Hepatocyte (in vitro differentiated cells): ENCODE measurements around the gene PSMG4. TPM values are rescaled to one million over a fixed set of nuclear protein-coding genes. Genes with fewer than 3 reads are reported as not detected.
A peak's percentile ranks its signal among the peaks of the same experiment; 100 is the strongest.

ENCODE experiments used
- DNase-seq: peaks from one replicate; pipeline ENCODE4 v3.0.0-alpha.2; 2016; ENCODE audit warnings: low spot score
- H2AFZ ChIP-seq: fragments of 200-600 bp; sonication (generic); 2 replicates; pipeline ENCODE4 v1.6.0; 2016; ENCODE audit warnings: antibody characterized with exemption, mild to moderate bottlenecking
- H3K27ac ChIP-seq: fragments of 200-600 bp; sonication (generic); 2 replicates; pipeline ENCODE4 v1.5.1; 2016; ENCODE audit warnings: mild to moderate bottlenecking
- H3K27me3 ChIP-seq: fragments of 200-600 bp; sonication (generic); 2 replicates; pipeline ENCODE4 v1.6.1; 2016
- H3K36me3 ChIP-seq: fragments of 200-600 bp; sonication (generic); replicated peaks from 2 replicates; pipeline ENCODE4 v1.5.1; 2016; ENCODE audit warnings: low read depth; ENCODE audit not compliant: insufficient read depth
- H3K4me1 ChIP-seq: fragments of 200-600 bp; sonication (generic); 2 replicates; pipeline ENCODE4 v1.5.1; 2016; ENCODE audit warnings: mild to moderate bottlenecking, moderate library complexity; ENCODE audit not compliant: insufficient read depth
- H3K4me2 ChIP-seq: fragments of 200-600 bp; sonication (generic); 2 replicates; pipeline ENCODE4 v1.6.0; 2016
- H3K4me3 ChIP-seq: fragments of 200-600 bp; sonication (generic); 2 replicates; pipeline ENCODE4 v1.5.1; 2016; ENCODE audit warnings: mild to moderate bottlenecking
- H3K79me2 ChIP-seq: fragments of 200-600 bp; sonication (generic); 2 replicates; pipeline ENCODE4 v1.6.0; 2017; ENCODE audit warnings: mild to moderate bottlenecking
- H3K9me2 ChIP-seq: fragments of 200-600 bp; sonication (generic); replicated peaks from 2 replicates; pipeline ENCODE4 v1.6.0; 2017; ENCODE audit warnings: mild to moderate bottlenecking; ENCODE audit not compliant: insufficient read depth
- H3K9me3 ChIP-seq: fragments of 200-600 bp; sonication (generic); 2 replicates; pipeline ENCODE4 v1.5.1; 2016; ENCODE audit warnings: low read depth, mild to moderate bottlenecking
- H4K20me1 ChIP-seq: fragments of 200-600 bp; sonication (generic); 2 replicates; pipeline ENCODE4 v1.6.0; 2016; ENCODE audit warnings: mild to moderate bottlenecking; ENCODE audit not compliant: insufficient read depth, poor library complexity, severe bottlenecking
- CTCF ChIP-seq: fragments of 200-600 bp; sonication (generic); IDR thresholded peaks from 2 replicates; pipeline ENCODE4 v1.5.1; 2016; ENCODE audit warnings: antibody characterized with exemption, mild to moderate bottlenecking; ENCODE audit not compliant: poor library complexity
- EZH2 ChIP-seq: fragments of 200-600 bp; sonication (generic); IDR thresholded peaks from 2 replicates; pipeline ENCODE4 v1.6.1; 2016; ENCODE audit warnings: antibody characterized with exemption, mild to moderate bottlenecking, borderline replicate concordance
- EZH2phosphoT487 ChIP-seq: fragments of 200-600 bp; sonication (generic); IDR thresholded peaks from one replicate; pipeline ENCODE4 v1.6.1; 2018; ENCODE audit warnings: antibody characterized with exemption, mild to moderate bottlenecking, low read depth, moderate library complexity; ENCODE audit not compliant: unreplicated experiment, severe bottlenecking
- WGBS: methylation state at CpG from one replicate; pipeline ENCODE4 v1.1.6; 2016; ENCODE audit warnings: low lambda C conversion rate; ENCODE audit errors: missing lambda C conversion rate; 5-methylcytosine and 5-hydroxymethylcytosine counted together
- polyA plus RNA-seq: library from polyadenylated mRNA; unstranded; fragments of >200 nt; fragmentation: Nextera tagmentation; extraction: Ambion mirVana; gene quantifications from 2 replicates; pipeline ENCODE4 v1.2.1, GENCODE V29; 2016
- total RNA-seq: library from RNA; depleted of rRNA; stranded (reverse); fragments of >200 nt; gene quantifications from 2 replicates; pipeline ENCODE4 v1.2.3, GENCODE V29; 2014

PSMG4 gene
- total and polyA plus RNA-seq, 2 experiments from 2014 or later = 15.5 to 26.4 TPM

DNA sequence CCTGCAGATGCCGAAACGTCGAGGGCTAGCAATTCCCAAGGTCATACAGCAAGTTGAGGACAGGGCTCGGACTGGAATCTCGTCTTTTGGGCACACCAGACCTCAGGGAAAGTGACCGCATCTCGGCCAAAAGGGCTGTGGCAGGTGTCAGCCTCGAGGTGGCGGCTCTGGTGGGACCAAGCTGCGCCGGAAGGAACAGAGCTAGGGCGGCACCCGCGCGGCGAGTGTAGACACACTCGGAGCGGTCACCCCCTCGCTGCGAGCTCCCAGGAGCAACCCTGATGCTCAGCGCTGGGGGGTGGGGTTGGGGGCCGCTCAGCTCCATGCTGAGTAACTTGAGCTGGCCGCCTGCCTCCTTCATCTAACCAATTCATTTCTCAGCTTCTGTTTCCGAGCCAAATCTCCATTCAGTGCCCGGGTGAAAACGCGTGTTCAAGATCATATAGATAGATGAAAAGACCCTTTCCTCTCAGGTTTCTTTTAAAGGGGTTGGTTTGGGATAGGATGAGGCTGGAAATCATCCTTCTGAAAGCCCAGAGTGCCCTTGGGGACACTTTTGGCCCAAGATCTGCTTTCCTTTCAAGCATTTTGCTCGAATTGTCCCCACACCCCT is 29.1 kb upstream of the PSMG4 start:
- H3K4me1 ChIP-seq = peaks cover 14% of the 10 kb centered on the region
- H3K4me2 ChIP-seq = peak overlapping the region; percentile 81
- H3K27ac ChIP-seq = no peak overlapping the region
- peak overlapping the region; percentile 49 for H2AFZ ChIP-seq
- H3K9me3 ChIP-seq = no peaks in the 10 kb centered on the region
- H4K20me1 ChIP-seq = peaks cover 3% of the 10 kb centered on the region
- H3K79me2 ChIP-seq = peaks cover 7% of the 10 kb centered on the region
- H3K9me2 ChIP-seq = no peaks in the 10 kb centered on the region
- no peak overlapping the region for H3K4me3 ChIP-seq
- TF ChIP-seq CTCF = no peak
- no peak for TF ChIP-seq EZH2
- TF ChIP-seq EZH2phosphoT487 = no peak
- H3K27me3 ChIP-seq = peaks cover 59% of the 10 kb centered on the region
- WGBS = 5% methylated on average over 27 of the region's 28 CpGs
- DNase-seq = peak; percentile 54
- H3K36me3 ChIP-seq = no peaks in the 10 kb centered on the region

DNA sequence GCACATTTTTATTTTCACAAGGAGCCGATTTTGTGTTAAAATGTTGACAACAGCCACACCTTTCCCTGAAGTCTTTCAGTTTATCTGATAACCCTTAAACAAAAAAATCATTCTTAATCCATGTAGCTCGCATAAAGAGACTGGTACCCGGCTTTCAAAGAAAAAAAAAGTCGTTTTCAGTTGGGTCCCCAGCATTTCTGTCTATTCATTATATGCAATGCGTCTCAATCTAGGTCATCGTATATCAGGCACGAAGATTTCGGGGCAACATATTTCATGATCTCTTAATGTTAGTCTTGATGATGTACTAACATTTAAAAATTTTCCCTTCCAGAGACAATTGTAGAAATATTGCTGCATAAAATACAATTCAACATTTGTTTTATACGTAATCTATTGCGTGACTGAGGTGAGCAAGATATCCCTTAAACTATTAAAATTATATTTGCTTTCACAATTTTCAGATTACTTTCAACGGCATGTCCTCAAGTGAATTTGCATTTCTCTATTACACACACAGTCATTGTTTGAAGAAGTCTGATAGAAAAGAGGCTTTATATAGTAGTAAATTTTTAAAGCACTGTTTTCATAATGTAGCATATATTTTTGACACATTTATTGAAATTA is 28.4 kb upstream of the PSMG4 start:
- no peak for DNase-seq
- peaks cover 59% of the 10 kb centered on the region for H3K27me3 ChIP-seq
- H3K79me2 ChIP-seq = peaks cover 7% of the 10 kb centered on the region
- H3K36me3 ChIP-seq = no peaks in the 10 kb centered on the region
- H3K9me2 ChIP-seq = no peaks in the 10 kb centered on the region
- TF ChIP-seq CTCF (no peak), EZH2 (peak; percentile 3), EZH2phosphoT487 (no peak)
- H3K9me3 ChIP-seq = no peaks in the 10 kb centered on the region
- peaks cover 3% of the 10 kb centered on the region for H4K20me1 ChIP-seq
- H3K4me3 ChIP-seq = no peak overlapping the region
- H3K4me1 ChIP-seq = peaks cover 14% of the 10 kb centered on the region
- H2AFZ ChIP-seq = no peak overlapping the region
- WGBS = 37% methylated on average over 11 of the region's 11 CpGs
- H3K4me2 ChIP-seq = peak overlapping the region; percentile 81
- H3K27ac ChIP-seq = no peak overlapping the region

DNA sequence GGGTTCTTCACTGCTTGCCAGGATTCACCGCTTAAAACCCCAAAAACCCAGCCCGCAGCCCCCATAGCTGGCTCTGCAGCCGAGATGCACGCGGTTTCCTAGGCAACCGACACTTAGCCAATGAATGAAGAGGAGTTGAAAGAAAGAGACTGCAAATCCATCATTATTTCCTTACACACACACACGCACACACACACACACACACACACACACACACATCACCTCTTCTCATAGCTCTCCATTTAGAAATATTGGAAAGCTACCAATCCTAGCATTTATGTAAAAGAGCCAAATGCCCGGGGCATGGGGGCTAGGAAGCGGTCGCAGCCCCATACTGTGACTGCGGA is 27.9 kb upstream of the PSMG4 start:
- H2AFZ ChIP-seq = peak overlapping the region; percentile 83
- peaks cover 7% of the 10 kb centered on the region for H3K79me2 ChIP-seq
- peaks cover 3% of the 10 kb centered on the region for H4K20me1 ChIP-seq
- H3K27me3 ChIP-seq = peaks cover 59% of the 10 kb centered on the region
- peak; percentile 63 for DNase-seq
- peaks cover 14% of the 10 kb centered on the region for H3K4me1 ChIP-seq
- H3K4me2 ChIP-seq = peak overlapping the region; percentile 81
- H3K36me3 ChIP-seq = no peaks in the 10 kb centered on the region
- H3K27ac ChIP-seq = peak overlapping the region; percentile 94
- 2% methylated on average over 11 of the region's 11 CpGs for WGBS
- peak overlapping the region; percentile 19 for H3K4me3 ChIP-seq
- no peaks in the 10 kb centered on the region for H3K9me3 ChIP-seq
- TF ChIP-seq EZH2 (no peak), EZH2phosphoT487 (no peak), CTCF (no peak)
- no peaks in the 10 kb centered on the region for H3K9me2 ChIP-seq
